Body of pancreas (tissue), 4 donors: ENCODE data around the gene HSPA6.

ENCODE experiments used
- CTCF ChIP-seq, 7 experiments: fragments of 450-650 bp in 4 of 7; fragments of 200-600 bp in 3 of 7; sonication (generic) in 3 of 7; IDR thresholded peaks; one replicate each; pipeline ENCODE4 v1.5.1; 2016 to 2019; ENCODE audit warnings: antibody characterized with exemption in 7 of 7
- POLR2A ChIP-seq, 3 donors: fragments of 450-650 bp; IDR thresholded peaks; one replicate each; pipeline ENCODE4 v1.6.1; 2016; ENCODE audit warnings: antibody characterized with exemption in 3 of 3, mild to moderate bottlenecking in 2 of 3

GRCh38 chr1:161505686-161506085 lies 18.7 kb upstream of the HSPA6 start:
- no peak for TF ChIP-seq CTCF (IDR thresholded peaks at IDR 0.05)
- no peak for TF ChIP-seq POLR2A (IDR thresholded peaks at IDR 0.05)
